Kidney (tissue), 14 donors: ENCODE results near the gene PCDH9. TPM values are rescaled to one million over a fixed set of nuclear protein-coding genes. Genes with fewer than 3 reads are reported as not detected.
A peak's percentile ranks its signal among the peaks of the same experiment; 100 is the strongest.

Experiments
- DNase-seq, 5 donors: peaks; one replicate each; pipeline ENCODE4 v3.0.0-alpha.2; 2013 to 2020
- FAIRE-seq: peaks from 2 replicates; lab custom pipeline; 2012; peaks lifted over from hg19 to GRCh38; lab: Jason Lieb, UNC
- H3K27ac ChIP-seq, 2 donors: one replicate each; pipeline ENCODE4 v1.7.0; 2013; ENCODE audit warnings: low read depth in 2 of 2, low read length in 2 of 2, inconsistent platforms in 1 of 2
- H3K27me3 ChIP-seq: one replicate; pipeline ENCODE4 v1.7.1; 2013; ENCODE audit warnings: low read length, inconsistent platforms; ENCODE audit not compliant: control insufficient read depth, insufficient read depth
- H3K36me3 ChIP-seq, 3 donors: one replicate each; pipeline versions ENCODE4 v1.7.0 to v1.7.1; 2013; ENCODE audit warnings: low read length in 3 of 3, control low read depth in 1 of 3, inconsistent platforms in 1 of 3; ENCODE audit not compliant: insufficient read depth in 3 of 3, control insufficient read depth in 2 of 3
- H3K4me1 ChIP-seq, 3 donors: one replicate each; pipeline versions ENCODE4 v1.7.0 to v1.7.1; 2013; ENCODE audit warnings: low read length in 3 of 3, inconsistent platforms in 1 of 3, low read depth in 1 of 3; ENCODE audit not compliant: control insufficient read depth in 2 of 3, insufficient read depth in 2 of 3
- H3K4me3 ChIP-seq, 3 donors: one replicate each; pipeline versions ENCODE4 v1.7.0 to v1.8.1; 2013; ENCODE audit warnings: low read length in 3 of 3, control low read depth in 1 of 3, inconsistent platforms in 1 of 3
- H3K9ac ChIP-seq, 3 donors: one replicate each; pipeline versions ENCODE4 v1.7.0 to v1.7.1; 2013; ENCODE audit warnings: low read length in 3 of 3, control low read depth in 1 of 3, inconsistent platforms in 1 of 3
- H3K9me3 ChIP-seq, 3 donors: one replicate each; pipeline versions ENCODE4 v1.7.0 to v1.7.1; 2013; ENCODE audit warnings: low read length in 3 of 3, control low read depth in 1 of 3, inconsistent platforms in 1 of 3; ENCODE audit not compliant: control insufficient read depth in 2 of 3, insufficient read depth in 1 of 3
- CTCF ChIP-seq: IDR thresholded peaks from 3 replicates; pipeline ENCODE4 v1.5.1; 2012; ENCODE audit warnings: mild to moderate bottlenecking, moderate library complexity, borderline replicate concordance; ENCODE audit not compliant: insufficient read depth; ENCODE audit errors: extremely low read depth
- intact Hi-C: fragments of 100-400 bp; cut with DNase I; formaldehyde crosslinking; loops from one replicate; pipeline ENCODE4 v1.11.1; 2022
- polyA plus RNA-seq: library from polyadenylated mRNA; stranded (reverse); fragments of 350-450 nt; fragmentation: Illumina TruSeq; extraction: RNeasy Lipid Tissue Mini Kit (QIAGEN cat#74804); gene quantifications from one replicate; pipeline ENCODE4 v1.2.3, GENCODE V29; 2014; ENCODE audit warnings: low read depth, low replicate concordance; ENCODE audit not compliant: insufficient read depth
- total RNA-seq: library from RNA; stranded (reverse); fragmentation: NEBNext Ultra II Directional; extraction: Animal tissue kit (Norgen Biotek cat#: 25700); gene quantifications from one replicate; pipeline ENCODE4 v1.2.1, GENCODE V29; 2021
- donor health status: control.
- donor health status: control.
- donor health status: control.
- donor health status: control.
- donor health status: control.
- donor health status: DM: yes; HTN: yes; CAD: no.
- donor health status: Normal renal cell carcinoma (clear cell type).

The PCDH9 gene
- total and polyA plus RNA-seq, 2 donors from 2014 or later = 1.6 to 9.5 TPM

- Histone ChIP-seq H3K4me3 (no peak overlapping the region), H3K4me1 (no peaks in the 10 kb centered on the region), H3K9ac (no peak overlapping the region), H3K27ac (no peak overlapping the region), H3K36me3 (no peaks in the 10 kb centered on the region), H3K9me3 (no peaks in the 10 kb centered on the region), H3K27me3 (no peaks in the 10 kb centered on the region)
- FAIRE-seq = no peak
- intact Hi-C loops = no loop called here
- TF ChIP-seq CTCF = no peak
- no peak for DNase-seq
These were observed 570.9 kb downstream of the PCDH9 start for GRCh38 chr13:66659286-66659685.

- intact Hi-C loops = no loop called here
- no peak for FAIRE-seq
- H3K9me3 ChIP-seq = no peaks in the 10 kb centered on the region
- no peak overlapping the region for H3K27ac ChIP-seq
- H3K4me1 ChIP-seq = no peaks in the 10 kb centered on the region
- no peak for TF ChIP-seq CTCF
- H3K36me3 ChIP-seq = no peaks in the 10 kb centered on the region
- H3K9ac ChIP-seq = no peak overlapping the region
- no peaks in the 10 kb centered on the region for H3K27me3 ChIP-seq
- no peak overlapping the region for H3K4me3 ChIP-seq
- peak in 2 of 5 donors; percentile 50 for DNase-seq
These were observed 572.8 kb downstream of the PCDH9 start for GRCh38 chr13:66657165-66657881.

- no peak for TF ChIP-seq CTCF
- Histone ChIP-seq H3K4me3 (no peak overlapping the region), H3K4me1 (no peaks in the 10 kb centered on the region), H3K9ac (no peak overlapping the region), H3K27ac (no peak overlapping the region), H3K27me3 (no peaks in the 10 kb centered on the region), H3K9me3 (no peaks in the 10 kb centered on the region), H3K36me3 (no peaks in the 10 kb centered on the region)
- FAIRE-seq (no peak), DNase-seq (no peak)
- intact Hi-C loops = no loop called here
These were observed 574.2 kb downstream of the PCDH9 start for GRCh38 chr13:66655847-66656454.
